GM18526 (cell line): ENCODE results near the gene SLC37A1.

ENCODE experiments used
- POLR2A ChIP-seq: IDR thresholded peaks from 3 replicates; pipeline ENCODE4 v1.6.1; 2011; ENCODE audit not compliant: insufficient read length; ENCODE audit errors: extremely low read depth

SLC37A1 gene

DNA sequence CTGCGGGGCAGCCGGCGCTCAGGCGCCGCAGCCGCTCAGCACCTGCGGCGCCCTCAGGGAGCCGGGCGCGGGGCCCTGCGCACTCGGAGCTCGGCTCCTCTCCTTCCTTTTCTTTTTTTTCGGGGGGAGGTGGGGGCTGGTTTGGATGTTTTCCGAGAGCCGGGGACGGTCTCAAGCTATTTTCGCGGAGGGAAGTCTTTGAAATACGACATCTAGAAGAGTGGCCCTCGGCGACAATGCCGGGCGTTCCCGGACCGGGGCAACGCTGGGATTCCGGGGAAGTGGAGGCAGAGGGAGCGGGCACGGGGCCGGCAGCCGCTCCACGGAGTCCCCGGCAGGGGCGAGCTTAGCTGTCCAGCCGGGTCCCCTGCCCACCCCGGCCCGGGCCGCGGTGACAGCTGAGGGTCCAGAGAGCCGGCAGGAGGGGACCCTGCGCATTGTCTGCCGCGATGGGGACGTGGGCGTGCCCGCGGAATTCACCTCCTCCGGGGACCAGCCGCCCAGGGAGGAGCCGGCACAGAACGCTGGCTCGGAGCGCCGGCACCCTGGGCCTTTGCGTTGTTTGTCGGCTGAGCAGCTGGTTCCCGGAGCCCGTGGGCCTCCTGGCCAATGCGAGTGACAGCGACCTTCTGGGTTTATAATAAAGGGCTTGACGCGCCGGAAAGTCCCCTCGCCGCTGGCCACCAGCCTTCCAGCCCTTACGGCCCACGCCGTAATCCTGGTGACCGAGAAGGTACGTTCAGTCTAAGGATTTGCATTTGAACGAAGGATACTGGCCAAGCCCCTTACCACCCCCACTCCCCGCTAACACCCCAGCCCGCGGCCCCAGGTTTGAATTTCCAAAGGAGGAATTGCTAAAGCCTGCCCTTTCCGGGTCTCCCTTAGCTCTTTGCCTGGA is 582 bp downstream of the SLC37A1 start:
- peak; percentile 50 for TF ChIP-seq POLR2A

DNA sequence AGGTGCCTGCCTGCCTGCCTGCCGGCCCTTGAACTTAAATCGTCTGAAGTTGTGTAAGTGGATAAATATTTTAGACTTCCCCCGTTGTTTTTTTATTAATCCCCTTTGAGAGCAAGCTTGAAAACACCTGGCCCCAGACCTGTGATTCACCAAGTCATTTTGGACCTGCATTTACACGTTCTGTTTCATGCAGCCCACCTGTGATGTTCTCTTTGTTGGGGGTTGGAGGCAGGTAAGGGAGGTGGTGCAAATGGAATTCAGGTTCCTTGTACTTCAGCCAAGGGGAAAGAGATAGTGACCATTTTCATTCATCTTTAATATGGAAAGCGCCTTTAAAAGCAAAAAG is 1.2 kb downstream of the SLC37A1 start:
- TF ChIP-seq POLR2A, result no peak

DNA sequence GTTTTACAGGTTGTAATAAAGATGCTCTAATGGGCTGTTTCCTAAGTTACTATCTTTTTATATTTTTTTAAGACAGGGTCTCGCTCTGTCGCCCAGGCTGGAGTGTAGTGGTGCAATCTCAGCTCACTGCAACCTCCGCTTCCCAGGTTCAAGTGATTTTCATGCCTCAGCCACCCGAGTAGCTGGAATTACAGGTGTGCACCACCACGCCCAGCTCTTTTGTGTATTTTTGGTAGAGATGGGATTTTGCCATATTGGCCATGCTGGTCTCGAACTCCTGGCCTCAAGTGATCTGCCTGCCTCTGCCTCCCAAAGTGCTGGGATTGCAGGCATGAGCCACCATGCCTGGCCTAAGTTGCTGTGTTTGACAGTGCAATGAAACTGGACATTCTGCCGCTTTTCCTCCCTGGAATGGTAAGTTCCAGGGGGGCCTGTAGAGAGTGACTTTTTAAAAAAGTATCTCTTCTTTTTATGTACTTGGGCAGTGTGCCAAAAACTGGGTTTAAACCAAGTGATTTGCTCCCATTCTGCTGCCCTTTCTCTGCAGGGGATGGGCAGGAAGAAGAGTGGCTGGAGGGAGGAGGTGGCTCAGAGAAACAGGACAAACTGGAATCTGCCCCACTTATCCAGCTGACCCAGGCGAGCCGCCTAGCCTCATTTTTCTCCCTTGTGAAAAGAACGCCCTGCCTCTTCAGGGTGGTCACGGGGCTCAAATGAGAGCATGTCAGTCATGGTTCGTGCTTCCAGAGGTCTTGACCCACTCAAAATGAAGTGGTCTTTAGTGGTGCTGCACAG is 2.3 kb downstream of the SLC37A1 start:
- no peak for TF ChIP-seq POLR2A

DNA sequence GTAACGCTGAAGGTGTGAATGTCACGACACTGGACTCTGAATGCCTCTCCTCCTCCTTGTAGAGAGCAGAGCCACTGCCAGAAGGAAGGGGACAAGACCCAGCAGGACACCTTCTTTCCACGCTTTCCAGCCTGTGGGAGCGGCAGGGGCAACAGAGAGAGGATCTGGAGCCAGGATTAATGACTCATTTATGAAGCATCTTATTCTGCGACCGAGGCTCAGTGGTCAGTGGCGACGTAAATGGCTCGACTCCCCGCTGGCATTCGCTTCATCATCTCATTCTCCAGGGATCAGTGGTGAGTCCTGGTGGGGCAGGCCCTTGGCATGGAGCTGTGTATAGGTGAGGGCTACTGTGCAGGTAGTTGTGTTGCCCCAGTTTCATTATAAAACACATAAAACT is 4.6 kb downstream of the SLC37A1 start:
- no peak for TF ChIP-seq POLR2A

DNA sequence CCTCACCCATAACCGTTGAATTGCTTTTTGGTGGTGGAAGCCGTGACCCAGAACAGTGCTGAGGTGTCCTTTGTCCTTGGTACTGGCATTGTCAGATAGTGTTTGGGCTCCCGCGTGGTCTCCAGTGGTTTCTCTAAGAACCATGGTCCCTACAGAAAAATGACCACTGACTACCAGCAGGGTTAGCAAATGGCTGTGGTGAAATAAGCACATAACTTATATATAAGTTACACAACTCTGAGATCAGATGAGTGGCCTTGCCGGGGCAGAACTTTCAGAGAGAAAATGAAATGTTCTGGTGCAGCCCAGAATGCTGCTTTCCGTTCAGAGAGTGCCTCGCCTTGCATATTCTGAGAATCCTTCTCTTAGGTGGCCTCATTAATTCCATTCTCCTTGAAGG is 5.0 kb downstream of the SLC37A1 start:
- TF ChIP-seq POLR2A, result no peak

DNA sequence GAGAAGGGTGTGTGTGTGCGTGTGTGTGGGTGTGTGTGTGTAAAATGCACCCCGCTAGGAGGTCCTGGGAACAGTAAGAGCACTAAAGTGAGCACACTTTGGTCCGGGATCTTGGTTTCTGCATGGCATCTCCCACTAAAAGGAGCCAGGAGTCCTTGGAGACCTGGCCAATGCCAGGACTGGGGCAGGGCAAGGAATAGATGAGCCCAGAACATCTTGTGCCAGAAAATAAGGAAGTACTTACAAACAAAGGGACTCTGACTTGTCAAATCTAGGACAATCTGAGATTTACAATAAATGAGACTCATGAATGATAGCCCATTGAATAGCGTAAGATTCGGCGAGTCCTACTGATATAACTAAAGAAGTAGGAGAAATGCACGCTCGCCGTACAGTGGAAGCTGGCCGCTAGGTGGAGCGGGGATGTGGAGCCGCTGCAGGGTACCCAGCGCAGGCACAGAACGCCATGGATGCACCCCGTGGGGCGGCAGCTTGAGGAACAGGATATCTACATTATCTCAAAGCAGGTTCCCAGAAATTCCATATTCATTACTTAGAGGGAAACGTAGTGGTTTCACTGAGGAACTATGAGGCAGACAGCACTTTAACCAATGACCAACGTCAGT is 7.1 kb downstream of the SLC37A1 start:
- TF ChIP-seq POLR2A, result no peak

DNA sequence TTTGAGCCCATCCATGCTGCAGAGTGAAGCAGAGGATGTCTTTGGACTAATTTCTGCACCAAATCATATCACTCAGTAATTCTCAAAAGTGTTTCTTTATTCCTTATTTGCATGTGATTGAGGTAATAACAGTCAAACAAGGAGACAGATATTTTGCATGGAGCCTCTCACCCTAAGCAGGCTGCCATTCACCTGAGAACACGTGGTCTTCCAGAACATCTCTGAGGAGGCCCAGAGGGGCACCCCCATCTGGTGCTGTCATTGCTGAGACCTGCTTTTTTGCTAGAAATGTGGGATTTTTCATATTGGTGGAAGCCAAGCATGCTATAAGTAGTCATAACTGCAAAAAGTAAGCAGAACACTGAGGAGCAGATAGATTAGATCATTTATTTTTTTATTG is 7.7 kb downstream of the SLC37A1 start:
- no peak for TF ChIP-seq POLR2A

DNA sequence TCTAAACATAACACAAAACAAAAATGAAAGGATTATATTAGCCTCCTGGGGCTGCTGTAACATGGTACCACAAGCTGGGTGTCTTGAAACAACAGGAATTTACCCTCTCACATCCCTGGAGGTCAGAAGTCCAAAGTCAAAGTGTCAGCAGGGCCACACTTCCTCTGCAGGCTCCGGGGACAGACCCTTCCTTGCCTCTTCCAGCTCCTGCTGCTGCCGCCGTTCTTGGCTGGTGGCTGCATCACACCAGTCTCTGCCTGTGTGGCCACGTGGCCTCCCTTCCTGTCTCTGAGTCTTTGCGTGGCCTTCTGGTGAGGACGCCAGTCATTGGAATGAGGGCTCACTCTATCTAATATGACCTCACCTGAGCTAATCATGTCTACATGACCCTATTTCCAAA is 8.2 kb downstream of the SLC37A1 start:
- no peak for TF ChIP-seq POLR2A

DNA sequence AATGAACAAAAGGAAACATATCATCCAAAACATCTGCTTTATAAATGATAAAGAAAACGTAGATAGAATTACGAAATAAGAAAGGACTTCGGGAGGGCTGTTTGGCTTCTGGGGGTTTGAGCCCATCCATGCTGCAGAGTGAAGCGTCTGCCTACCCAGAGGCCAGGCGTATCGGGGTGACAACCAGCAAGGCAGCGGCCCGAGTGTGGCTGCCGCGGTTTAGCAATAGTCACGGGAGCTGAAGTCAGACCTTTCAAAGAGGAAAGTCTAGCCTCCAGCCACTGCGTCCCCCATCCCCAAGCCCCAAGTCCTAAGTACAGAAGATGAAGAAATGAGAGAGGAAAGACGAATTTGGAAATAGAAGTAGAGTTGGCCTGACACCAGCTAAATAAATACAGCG is 8.6 kb downstream of the SLC37A1 start:
- no peak for TF ChIP-seq POLR2A

DNA sequence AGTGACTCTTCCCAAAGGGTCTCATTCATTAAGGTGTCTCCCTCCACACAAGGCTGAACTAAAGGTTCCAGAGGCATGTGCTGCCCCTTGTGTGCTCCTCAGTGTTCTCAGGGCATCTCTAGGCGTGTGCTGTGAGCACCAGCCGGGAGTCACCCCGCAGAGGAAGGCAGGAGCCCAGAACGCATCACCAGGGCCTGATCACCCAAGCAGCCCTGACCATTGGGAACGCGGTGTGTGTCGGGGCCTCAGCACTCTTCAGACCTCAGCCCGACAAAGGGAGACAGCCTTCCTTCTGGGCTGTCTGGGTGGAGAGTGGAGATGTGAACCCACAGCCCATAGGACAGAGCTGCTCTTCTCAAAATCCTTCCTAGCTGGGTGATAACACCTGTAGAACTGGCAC is 9.1 kb downstream of the SLC37A1 start:
- TF ChIP-seq POLR2A, result no peak

DNA sequence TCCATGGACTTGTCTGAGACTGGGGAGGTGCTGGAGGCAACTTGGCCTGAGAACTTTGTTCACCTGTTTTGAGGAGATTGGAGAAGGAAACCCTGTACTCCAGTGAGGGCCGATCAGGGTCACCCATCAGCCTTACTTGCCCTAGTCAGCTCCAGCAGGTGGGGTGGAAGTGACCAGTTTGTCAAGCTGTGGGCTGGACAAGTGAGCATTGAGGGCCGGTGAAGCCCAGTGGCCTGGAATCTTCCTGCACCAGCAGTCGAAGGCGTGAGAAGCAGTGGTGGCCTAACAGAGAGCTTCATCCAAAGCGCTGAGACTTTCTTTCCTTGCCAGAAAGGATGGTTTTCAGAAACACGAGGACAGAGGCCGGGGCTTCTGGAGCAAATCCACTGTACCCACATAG is 9.6 kb downstream of the SLC37A1 start:
- no peak for TF ChIP-seq POLR2A

DNA sequence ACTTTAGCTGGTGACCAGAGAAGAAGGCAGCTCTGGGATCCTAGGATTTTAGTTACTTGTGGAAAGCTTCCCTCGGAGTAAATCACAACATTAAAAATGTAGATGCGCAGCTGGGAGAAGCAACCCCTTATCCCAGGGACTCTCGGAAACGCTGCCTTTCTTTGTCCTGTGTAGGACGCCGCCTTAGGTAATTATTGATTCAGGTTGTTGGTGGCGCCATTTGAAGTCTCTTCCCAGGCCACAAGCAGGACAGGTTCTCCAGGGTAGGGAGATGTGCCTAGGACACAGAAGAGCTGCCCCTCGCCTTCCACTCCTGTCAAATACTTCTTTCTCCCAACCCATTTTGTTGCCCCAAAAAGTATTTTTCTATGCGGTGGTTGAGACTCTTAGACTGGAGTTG is 10.3 kb downstream of the SLC37A1 start:
- no peak for TF ChIP-seq POLR2A

DNA sequence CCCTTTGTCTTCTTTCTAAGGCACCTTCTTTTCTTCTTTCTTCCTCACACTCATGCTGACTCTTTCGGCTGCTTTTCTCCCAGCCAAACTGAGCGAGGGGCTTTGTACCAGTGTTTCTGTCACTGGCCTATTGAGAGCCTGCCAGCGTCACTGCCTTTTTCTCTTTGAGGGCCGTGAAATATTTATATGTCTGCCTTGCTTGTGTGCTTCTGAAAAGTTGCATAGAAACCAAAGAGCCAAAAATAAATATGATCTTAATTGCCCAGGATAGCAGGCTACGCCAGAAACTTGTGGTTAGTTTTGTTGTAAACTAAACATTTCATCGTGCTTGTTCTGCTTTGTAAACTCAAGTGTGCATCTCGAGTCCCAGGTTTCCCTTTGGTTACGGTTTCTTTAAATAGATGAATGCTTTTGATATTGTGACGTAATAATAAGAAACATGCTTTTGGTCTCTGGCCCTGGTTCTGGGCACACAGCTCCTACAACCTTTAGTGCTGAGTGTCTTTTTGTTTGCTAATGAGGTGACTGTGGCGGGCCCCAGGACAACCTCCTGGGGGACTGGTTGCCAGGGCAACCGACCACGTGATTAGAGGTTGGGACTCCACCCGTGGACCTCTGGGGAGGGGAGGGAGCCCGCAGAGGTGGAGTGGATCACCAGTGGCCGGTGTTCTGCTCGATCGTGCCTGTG is 10.8 kb downstream of the SLC37A1 start:
- TF ChIP-seq POLR2A, result no peak

DNA sequence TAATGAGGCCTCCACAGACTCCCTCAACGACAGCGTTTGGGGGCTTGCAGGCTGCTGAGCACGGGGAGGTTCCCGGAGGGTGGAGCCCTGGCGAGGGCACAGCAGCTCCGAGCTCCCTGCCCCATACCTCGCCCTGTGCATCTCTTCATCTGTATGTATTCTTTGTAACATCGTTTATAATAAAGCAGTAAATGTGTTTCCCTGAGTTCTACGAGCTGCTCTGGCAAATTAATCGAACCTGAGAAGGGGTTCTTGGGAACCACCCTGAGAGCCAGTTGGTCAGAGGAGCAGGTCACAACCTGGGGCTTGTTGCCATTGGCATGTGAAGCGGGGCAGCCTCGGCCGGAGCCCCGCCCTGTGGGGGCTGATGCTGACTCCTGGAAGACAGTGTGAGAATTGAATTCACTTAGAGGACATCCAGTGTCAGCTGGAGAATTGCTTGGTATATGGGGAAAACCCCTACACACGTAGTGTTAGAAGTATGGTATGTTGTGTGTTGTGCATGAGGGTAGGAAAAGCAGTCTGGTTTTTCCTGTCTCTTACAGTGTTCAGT is 11.5 kb downstream of the SLC37A1 start:
- no peak for TF ChIP-seq POLR2A
